HG03135 (cell line): ENCODE measurements around the gene TPM3.
"Not testable (repeated sequence)": the region's sequence is repeated elsewhere in the genome, so short reads cannot be mapped to it uniquely, and the experiment has no call there.

Experiments used
- ATAC-seq: cut with Tn5 transposase; IDR thresholded peaks from one replicate; pipeline ENCODE4 v1.9.1; 2021; ENCODE audit warnings: mild to moderate bottlenecking, moderate library complexity; ENCODE audit not compliant: unreplicated experiment

TPM3 gene

DNA sequence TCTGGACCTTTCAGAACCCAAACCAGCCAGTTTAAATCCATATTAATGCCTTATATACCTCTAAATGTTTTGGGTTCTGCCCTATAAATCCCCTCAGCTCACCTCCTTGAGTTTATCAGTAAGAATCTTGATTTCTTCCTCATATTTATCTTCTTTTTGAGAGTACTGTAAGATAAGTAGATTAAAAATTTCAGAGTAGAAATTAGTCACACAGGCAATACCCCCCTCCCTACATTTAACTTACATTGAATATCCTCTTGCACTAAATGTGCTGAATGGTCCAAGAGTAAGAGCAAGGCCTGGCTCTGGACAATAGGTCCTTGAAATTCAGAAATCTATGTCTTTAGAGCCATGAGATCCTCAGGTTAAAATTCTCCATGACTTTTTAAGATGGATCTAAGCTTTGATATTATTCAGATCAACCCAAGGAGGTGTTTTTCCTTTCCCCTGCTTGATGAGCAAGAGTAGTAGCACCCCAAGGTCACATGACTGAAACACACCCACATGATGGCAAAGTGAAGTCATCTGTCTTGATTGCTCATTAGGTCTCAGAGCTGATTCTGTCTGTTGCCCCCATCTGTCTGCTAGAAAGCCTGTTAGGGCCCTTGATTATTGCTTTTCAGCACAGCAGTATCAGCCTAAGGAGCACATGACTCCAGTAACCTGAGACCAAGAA, 21.2 kb downstream of the TPM3 start:
- ATAC-seq: no peak

DNA sequence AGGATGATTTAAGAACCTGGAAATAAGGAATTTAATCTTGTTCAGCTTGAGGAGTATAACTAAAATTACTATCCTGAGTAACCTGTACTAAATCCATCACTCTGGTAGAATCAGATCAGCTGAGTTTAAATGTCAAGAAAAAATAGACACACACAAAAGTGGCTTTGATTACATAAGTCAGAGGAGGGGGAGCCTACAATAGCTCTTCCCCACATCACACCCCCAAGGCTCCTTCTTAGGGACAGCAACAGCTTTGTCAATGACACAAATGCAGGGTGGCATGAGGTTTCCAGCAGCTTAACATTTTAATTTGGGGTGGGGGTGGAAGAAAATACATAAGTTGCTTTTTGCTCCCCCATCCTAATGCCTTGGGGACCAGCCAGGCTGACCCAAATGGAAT, 24.4 kb downstream of the TPM3 start:
- ATAC-seq: no peak

DNA sequence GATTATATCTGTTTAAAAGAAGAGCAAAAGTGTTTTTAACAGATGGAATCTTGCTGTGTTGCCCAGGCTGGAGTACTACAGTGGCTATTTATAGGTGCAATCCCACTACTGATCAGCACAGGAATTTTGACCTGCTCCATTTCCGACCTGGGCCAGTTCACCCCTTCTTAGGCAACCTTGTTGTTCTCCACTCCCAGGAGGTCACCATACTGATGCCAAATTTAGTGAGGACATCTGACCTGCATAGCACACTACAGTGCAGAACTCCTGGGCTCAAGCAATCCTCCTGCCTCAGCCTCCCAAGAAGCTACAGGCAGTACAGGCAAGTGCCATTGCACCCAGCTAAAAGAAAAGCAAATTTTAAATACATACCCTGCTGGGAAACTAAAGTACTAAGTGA, 25.7 kb downstream of the TPM3 start:
- ATAC-seq: no peak

DNA sequence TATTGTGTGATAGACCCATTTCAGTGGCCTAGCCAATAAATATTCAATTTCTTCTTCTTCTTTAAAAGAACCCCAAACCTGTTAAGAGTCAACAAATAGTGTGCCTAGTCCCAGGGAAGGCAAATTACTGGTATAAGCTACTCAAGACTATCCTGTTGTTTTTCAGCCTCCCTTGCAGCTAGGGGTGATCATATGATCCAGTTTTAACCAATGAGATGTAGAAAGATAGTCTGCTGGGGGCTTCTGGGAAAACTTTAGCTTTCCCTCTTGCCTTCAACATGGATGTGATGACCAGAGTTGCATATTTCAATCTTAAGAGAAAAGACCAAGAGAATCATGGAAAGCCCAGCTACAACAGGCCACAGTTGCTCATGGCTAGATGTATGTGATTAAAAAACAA, 32.3 kb downstream of the TPM3 start:
- ATAC-seq: no peak

DNA sequence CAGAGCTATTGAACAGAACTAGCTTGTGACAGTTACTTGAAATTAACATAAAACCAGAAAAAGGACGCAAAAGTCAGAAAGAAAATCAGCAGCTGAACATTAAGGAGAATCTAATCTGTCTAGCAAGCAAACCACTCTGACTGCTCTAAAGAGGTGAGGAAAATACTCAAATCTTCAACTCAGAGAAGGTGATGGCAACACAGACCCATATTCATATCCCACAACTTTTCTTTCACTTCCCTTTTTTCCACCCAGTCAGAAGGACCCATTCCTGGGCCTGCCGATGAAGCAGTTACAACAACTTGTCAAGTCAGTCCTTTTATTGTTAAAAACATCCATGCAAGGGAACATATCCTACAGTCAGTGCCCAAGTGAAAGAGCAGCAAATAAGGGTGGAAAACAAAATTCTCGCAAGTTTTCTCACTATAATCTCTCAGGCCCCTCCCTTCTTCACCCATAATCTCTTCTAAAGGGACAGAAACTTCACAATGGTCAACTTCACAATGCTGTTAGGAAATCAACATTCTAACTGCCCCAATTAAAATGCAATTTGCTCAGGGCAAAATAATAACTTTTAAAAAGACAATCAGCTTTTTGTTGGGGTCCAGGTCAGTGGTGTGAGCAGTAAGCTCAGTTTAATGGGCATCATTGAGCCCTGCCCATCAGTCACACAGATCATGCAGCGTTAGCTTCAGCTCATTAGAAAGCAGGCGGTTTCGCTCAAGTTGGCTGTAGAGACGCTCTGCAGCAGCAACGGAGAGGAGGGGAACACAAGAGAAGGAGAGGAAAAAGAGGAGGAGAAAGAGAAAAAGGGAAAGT, 33.4 kb downstream of the TPM3 start:
- no peak for ATAC-seq

DNA sequence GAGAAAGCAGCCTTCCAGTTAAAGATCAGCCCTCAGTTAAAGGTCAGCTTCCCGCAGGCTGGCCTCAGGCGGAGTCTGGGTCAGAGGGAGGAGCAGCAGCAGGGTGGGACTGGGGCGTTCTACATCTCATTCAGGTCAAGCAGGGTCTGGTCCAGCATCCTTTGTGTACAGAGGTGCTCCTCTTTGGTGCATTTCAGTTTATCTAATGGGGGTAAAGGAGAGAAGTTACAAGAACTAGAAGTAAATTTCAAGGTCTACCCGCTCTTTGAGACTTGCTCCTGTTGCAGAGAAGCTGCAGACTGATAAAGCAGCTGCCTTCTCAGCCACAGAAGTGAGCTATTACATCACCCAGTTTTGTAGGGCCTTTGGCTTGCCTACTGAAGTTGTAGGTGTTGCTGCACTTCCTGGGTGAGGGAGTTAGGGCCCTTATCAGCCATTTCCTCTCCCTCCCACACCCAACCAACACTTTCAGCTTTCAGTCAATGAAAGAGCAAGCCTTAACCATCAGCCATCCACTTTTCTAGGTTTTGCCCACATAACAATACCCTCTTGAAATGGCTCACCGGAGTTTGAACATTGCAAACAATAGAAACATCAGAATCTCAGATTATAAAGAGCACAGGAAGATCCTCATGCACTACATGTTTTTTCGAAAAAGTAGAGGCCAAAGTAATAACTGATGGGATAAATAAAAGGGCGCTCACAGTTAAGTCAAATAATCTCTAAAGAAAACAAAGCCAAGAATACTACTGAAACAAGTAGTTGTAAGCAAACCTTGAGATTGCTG, 34.2 kb downstream of the TPM3 start:
- peak; percentile 72 for ATAC-seq

DNA sequence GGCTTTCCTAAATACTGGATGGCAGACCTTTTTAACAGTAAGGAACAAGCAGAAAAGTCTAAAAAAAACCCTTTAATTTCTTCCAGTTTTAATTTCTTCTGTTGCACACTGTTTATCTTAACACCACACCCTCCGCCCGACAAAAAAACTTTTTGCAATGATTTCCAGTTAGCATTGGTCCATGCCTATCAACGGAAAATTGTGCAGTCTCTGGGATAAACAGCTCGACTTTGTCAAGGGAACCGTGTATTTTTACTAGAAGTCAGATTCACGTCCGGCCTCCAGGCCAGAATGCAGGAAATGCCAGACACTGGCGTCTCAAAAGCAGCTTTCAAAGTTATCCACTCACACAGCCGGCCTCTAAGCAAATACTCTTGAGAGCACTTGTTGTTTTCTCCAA, 36.6 kb downstream of the TPM3 start:
- no peak for ATAC-seq

DNA sequence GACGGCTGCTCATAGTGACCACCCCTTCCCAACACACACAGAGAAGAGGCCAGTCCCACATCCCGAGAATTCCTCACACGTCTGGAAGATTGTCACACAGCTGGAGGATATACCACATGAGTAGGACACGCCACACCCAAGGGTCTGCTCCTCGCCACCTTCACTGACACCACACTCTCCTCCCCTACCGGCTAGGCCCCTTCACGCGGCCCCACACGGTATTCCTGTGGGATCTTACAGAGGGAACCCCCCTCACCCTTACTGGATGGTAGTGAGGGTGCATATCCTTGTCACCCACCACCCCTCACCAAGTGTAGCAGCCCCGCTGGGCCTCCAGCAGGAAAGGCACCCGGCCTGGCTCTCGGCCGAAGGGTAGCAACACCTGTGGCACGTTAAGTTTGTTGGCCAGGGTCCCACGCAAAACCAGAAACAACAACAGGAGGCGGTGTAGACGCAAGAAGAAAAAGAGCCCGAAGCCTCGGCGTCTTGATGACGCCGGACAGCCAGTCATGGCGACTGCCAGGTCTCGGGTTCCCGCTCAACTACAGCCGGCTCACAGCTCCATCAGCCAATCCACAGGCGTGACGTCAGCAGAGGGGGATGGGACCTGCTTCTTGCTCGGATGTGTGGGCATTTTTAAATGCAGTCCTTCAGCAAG, 37.2 kb downstream of the TPM3 start, which contains the start of gene NUP210L:
Gene NUP210L (minus strand): TSS at position 540 of the 658 bp plus-strand sequence.
- ATAC-seq: no peak

DNA sequence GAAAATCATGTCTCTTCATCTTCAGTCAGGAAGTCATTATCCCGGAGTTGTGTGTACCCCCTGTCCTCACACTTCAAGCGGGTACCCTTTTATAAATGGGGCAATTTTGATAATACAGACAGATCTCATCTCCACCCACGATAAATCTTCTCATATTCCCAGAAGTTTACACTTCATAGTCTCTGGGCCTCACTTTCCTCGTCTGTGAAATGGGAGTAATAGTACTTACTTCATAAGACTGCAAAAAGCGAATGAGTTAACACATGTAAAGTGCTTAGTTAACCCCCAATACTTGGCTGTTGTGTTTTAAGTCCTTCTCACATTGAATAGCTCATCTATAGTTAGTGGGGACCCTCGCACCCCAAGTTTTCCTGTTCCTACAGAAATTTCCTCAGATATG, 37.8 kb downstream of the TPM3 start:
- ATAC-seq: no peak

DNA sequence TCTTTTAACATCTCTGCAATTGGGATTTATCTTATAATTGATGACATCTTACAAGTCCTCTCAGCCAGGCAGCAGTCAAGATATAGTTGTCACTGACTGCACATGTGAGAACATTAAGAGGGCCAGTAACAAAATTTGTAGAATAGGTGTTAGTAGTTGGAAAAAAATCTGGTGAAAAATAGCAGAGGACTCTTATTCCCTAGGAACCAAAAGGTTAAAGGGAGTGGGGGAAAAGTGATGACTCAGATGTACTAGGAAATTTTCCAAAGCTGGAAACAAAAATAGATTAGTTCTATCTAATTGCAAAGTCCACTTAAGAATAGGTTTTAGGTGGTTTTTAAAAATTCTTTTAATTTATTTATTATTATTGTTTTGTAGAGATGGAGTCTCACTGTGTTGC, 40.6 kb downstream of the TPM3 start:
- ATAC-seq: no peak

DNA sequence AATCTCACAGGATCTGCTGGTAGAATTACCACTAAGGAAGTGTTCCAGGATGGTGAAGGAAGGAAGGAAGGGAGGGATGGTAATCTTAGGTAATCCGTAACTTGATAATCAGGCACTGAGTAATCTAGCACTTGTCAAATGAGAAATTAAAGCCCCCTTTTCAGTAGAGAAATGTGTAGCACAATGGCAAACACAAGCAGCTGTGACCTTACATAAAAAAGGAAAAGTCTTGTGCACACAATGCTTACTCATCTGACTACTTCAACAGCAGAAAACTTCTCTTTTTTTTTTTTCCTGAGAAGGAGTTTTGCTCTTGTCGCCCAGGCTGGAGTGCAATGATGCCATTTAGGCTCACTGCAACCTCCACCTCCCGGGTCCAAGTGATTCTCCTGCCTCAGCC, 43.1 kb downstream of the TPM3 start:
- no peak for ATAC-seq

DNA sequence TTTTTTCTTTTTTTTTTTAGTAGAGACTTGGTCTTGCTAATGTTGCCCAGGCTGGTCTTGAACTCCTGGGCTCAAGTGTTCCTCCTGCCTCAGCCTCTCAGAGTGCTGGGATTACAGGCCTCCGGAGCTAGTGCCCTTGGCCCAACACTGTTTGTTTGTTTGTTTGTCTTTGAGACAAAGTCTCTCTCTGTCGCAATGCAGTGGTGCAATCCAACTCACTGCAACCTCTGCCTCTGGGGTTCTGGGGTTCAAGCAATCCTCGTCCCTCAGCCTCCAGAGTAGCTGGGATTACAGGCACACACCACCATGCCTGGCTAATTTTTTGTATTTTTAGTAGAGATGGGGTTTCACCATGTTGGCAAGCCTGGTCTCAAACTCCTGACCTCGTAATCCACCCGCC, 44.4 kb downstream of the TPM3 start:
- not testable (repeated sequence) for ATAC-seq

DNA sequence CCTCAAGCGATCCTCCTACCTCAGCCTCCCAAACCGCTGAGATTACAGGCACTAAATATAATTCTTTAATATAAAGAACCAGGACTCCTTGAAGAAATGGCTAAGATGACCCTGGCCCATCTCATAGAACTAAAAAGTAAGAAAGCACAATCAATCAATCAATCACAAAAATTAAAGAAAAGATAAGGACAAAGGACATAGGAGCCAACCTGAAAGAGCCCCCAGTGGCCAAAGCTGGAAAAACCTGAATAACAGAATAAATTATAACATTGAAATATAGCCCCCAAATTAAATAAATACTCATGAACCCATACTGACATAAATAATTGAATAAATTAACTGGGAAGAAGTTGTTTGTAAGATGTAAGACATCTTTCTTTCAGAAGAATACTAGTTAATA, 45.9 kb downstream of the TPM3 start:
- no peak for ATAC-seq

DNA sequence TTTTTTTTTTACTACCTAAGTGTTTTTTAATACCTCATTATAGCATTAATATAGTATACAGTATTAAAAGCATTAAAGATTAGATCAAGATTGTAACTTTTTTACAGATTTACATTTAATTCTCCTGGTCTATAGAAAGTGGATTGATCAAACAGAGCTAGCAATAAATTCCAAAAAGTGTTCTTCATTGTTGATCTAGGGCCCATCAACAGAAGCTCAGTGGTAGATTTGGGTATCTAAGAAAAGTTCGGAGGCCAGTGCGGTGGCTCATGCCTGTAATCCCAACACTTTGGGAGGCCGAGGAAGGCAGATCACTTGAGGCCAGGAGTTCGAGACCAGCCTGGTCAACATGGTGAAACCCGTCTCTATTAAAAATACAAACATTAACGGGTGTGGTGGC, 49.5 kb downstream of the TPM3 start:
- ATAC-seq: no peak

DNA sequence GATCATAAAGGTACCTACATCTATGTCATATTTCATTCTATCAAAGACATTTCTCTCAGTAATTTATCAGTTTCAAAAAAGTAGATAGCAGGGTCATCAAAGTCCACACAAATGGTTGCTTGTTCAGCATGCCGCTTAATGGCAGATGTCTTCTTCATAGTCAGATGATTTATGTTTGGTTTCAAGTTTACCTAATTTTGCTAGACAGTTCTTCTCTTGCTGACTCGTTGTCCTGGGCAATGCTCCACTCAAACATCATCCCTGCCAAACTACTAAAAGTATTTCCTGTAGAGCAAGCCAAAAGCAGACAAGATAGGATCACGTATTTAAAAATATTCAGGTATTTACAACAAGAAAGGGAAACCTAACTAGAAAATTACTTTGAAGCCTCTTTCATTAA, 50.7 kb downstream of the TPM3 start:
- ATAC-seq: no peak

DNA sequence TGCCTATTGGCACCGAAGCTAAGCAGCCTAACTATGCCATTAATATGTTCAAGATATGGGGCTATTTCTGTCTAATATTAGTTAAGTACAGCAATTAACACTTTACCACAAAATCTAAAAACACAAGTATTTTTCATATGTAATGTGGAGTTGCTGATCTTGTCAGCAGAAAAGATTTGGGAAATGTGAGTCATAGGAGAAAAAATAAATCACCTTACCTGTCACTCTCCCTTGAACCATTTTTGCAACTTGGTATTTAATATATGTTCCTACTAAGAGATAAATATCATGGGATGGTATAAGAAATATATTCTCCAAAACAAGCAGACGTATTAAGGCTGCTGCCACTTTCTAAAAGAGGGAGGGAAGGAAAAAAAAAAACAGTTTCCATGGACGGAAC, 54.0 kb downstream of the TPM3 start:
- ATAC-seq: no peak

DNA sequence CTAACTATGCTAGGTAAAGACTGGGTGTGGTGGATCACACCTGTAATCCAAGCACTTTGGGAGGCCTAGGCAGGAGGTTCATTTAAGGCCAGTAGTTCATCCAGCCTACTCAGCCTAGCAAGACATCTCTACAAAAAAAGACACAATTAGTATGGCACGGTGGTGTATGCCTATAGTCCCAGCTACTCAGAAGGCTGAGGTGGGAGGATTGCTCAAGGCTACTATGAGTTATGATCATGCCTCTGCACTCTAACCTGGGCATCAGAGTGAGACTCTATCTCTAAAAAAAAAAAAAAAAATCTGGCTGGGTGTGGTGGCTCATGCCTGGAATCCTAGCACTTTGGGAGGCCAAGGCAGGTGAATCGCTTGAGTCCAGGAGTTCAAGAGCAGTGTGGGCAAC, 58.6 kb downstream of the TPM3 start:
- no peak for ATAC-seq

DNA sequence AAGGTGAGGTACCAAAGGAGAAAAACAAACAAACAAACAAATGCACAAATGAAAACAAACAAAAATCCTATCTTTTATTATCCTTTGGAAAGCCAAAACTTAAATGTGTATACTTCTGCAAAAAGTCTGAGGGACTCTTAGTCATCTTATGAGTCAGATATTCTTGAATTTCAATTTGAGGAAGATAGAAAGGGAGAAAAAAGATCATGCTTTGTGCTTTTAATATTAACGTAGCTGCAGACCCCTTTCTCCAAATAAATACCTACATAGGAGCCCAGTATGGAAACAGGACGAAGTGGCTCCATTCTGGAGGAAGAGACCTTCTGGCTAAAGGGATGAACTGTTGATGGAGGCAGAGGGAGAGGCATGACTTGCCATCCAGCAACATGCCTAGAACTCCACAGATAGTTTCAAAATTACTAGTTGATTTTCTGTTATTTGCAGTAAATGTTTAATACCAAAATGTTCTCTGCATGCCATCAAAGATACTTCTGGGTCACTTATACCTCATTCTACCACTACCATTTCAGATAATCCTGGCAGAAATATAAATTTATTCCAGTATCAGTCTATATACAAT, 62.4 kb downstream of the TPM3 start:
- ATAC-seq: no peak

DNA sequence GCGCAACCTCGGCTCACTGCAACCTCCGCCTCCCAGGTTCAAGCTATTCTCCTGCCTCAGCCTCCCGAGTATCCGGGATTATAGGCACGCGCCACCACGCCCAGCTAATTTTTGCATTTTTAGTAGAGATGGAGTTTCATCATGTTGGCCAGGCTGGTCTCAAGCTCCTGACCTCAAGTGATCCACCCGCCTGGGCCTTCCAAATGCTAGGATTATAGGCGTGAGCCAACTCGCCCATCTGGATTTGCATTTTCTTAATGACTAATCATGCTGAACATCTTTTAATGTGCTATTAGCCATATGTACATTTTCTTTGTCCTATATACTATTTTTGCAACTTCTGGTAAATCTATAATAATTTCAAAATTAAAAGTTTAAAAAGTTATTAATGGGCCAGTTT, 68.7 kb downstream of the TPM3 start:
- not testable (repeated sequence) for ATAC-seq

DNA sequence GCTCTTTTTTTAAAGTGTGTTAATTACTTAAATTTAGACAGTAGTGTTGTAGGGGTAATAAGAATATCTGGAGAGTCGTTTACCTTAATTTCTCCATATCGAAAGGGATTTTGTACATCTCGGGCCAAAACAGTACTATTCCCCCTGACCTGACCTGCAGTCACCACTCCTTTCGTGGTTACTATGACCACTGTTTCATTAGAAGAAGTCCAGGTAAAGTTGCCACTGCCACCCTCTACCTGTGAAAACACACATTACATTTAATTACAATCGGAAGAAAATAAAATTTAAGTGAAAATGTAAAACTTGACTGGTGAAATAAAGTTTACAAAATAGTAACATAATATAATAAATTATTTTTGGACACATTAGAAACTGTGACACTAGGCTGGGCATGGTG, 74.3 kb downstream of the TPM3 start:
- no peak for ATAC-seq

DNA sequence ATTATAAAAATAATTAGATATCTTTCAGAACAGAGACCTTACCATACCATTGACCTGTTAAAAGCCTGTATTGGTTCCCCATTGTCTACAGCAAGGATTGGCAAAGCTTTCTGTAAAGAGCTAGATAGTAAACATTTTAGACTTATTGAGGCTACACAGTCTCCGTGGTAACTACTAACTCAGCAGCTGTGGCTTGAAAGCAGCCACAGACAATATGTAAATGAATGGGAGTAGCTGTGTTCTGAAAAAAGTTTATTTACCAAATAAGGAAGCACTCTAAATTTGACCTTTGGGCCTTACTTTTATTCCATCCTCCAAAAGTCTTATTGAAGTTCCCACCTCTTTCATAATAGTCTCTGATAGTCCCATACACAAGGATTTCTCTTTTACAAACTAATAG, 76.7 kb downstream of the TPM3 start:
- ATAC-seq: no peak
